SK-N-SH (cell line): ENCODE results near the gene BCAR3. TPM values are rescaled to one million over a fixed set of nuclear protein-coding genes. Genes with fewer than 3 reads are reported as not detected.

ENCODE experiments used
- CTCF ChIA-PET: fragments of 300-600, 350-600 bp; formaldehyde crosslinking; extraction: SDS; loops from one replicate; lab custom pipeline; 2021; lab: Yijun Ruan, JAX
- POLR2A ChIA-PET: fragments of 350-600 bp; sonication (Branson Sonifier 250); formaldehyde crosslinking; extraction: SDS; loops from one replicate; lab custom pipeline; 2020; ENCODE audit warnings: antibody characterized with exemption, inconsistent platforms; lab: Yijun Ruan, JAX
- DNase-seq: peaks from one replicate; pipeline ENCODE4 v3.0.0; 2012
- H2AFZ ChIP-seq: fragments of 200-600 bp; sonication (generic); 2 replicates; pipeline ENCODE4 v1.8.1; 2016; ENCODE audit warnings: antibody characterized with exemption, mild to moderate bottlenecking, low read depth
- H3F3A ChIP-seq: fragments of 200-600 bp; sonication (generic); replicated peaks from 2 replicates; pipeline ENCODE3; 2016; ENCODE audit warnings: antibody characterized with exemption, mild to moderate bottlenecking; ENCODE audit not compliant: insufficient read depth
- H3K27ac ChIP-seq, 2 experiments: fragments of 200-500 bp in 1 of 2; fragments of 200-600 bp in 1 of 2; sonication (Bioruptor generic) in 1 of 2; sonication (generic), shearing (Covaris generic) in 1 of 2; 2 replicates each; pipeline versions ENCODE4 v1.5.1 to v1.6.1; 2014 to 2016; ENCODE audit warnings: low read depth in 2 of 2, inconsistent platforms in 1 of 2, low read length in 1 of 2, mild to moderate bottlenecking in 1 of 2, mixed read lengths in 1 of 2
- H3K27me3 ChIP-seq: fragments of 200-600 bp; sonication (generic), shearing (Covaris generic); 2 replicates; pipeline ENCODE4 v1.6.1; 2016; ENCODE audit warnings: mixed run types; ENCODE audit not compliant: insufficient read depth
- H3K36me3 ChIP-seq, 2 experiments: fragments of 200-500 bp in 1 of 2; fragments of 200-600 bp in 1 of 2; sonication (Bioruptor generic) in 1 of 2; sonication (generic) in 1 of 2; replicated peaks in 1 of 2; 2 replicates each; pipeline versions ENCODE3 to v1.5.1; 2014 to 2016; ENCODE audit warnings: low read length in 1 of 2, mild to moderate bottlenecking in 1 of 2; ENCODE audit not compliant: insufficient read depth in 2 of 2, control insufficient read depth in 1 of 2
- H3K4me1 ChIP-seq, 2 experiments: fragments of 200-500 bp in 1 of 2; fragments of 200-600 bp in 1 of 2; sonication (Bioruptor generic) in 1 of 2; sonication (generic), shearing (Covaris generic) in 1 of 2; 2 replicates each; pipeline versions ENCODE4 v1.5.1 to v1.6.1; 2014 to 2016; ENCODE audit warnings: low read depth in 1 of 2, low read length in 1 of 2, mixed run types in 1 of 2; ENCODE audit not compliant: insufficient read depth in 2 of 2, control insufficient read depth in 1 of 2
- H3K4me2 ChIP-seq: fragments of 200-600 bp; sonication (generic), shearing (Covaris generic); 2 replicates; pipeline ENCODE4 v1.6.1; 2017; ENCODE audit warnings: mixed run types
- H3K4me3 ChIP-seq, 2 experiments: fragments of 200-500 bp in 1 of 2; fragments of 200-600 bp in 1 of 2; sonication (Bioruptor generic) in 1 of 2; sonication (generic), shearing (Covaris generic) in 1 of 2; 2 replicates each; pipeline versions ENCODE4 v1.5.1 to v1.8.1; 2014 to 2016; ENCODE audit warnings: low read depth in 2 of 2, inconsistent platforms in 1 of 2, low read length in 1 of 2, mild to moderate bottlenecking in 1 of 2, mixed read lengths in 1 of 2, moderate library complexity in 1 of 2
- H3K79me2 ChIP-seq: fragments of 200-600 bp; sonication (generic); 2 replicates; pipeline ENCODE4 v1.8.1; 2017; ENCODE audit warnings: mild to moderate bottlenecking; ENCODE audit not compliant: insufficient read depth
- H3K9ac ChIP-seq: fragments of 200-600 bp; sonication (generic); 2 replicates; pipeline ENCODE4 v1.6.1; 2017; ENCODE audit warnings: mixed run types
- H3K9me2 ChIP-seq: fragments of 200-600 bp; sonication (generic); 2 replicates; pipeline ENCODE4 v1.6.1; 2017; ENCODE audit warnings: mixed run types
- H3K9me3 ChIP-seq: fragments of 200-600 bp; sonication (generic); 2 replicates; pipeline ENCODE4 v1.6.1; 2017; ENCODE audit warnings: mixed run types, mild to moderate bottlenecking, moderate library complexity
- H4K20me1 ChIP-seq: fragments of 200-600 bp; sonication (generic); 2 replicates; pipeline ENCODE4 v1.6.1; 2017; ENCODE audit warnings: mild to moderate bottlenecking, mixed run types; ENCODE audit not compliant: insufficient read depth
- CHD2 ChIP-seq: fragments of 150-350 bp; IDR thresholded peaks from 2 replicates; pipeline ENCODE4 v1.6.1; 2018; ENCODE audit warnings: low read length; ENCODE audit not compliant: partially characterized antibody
- ELF1 ChIP-seq: IDR thresholded peaks from 2 replicates; pipeline ENCODE4 v1.4.0; 2012
- EP300 ChIP-seq, 2 experiments: IDR thresholded peaks; 2 replicates each; pipeline versions ENCODE4 v1.4.0 to v1.6.1; 2012; ENCODE audit warnings: borderline replicate concordance in 1 of 2, low read depth in 1 of 2, low read length in 1 of 2
- EZH2phosphoT487 ChIP-seq: fragments of 200-600 bp; sonication (generic); IDR thresholded peaks from 2 replicates; pipeline ENCODE4 v1.6.1; 2017; ENCODE audit warnings: low read depth, mixed run types, mild to moderate bottlenecking, antibody characterized with exemption, moderate library complexity, borderline replicate concordance
- FOSL2 ChIP-seq: IDR thresholded peaks from 2 replicates; pipeline ENCODE4 v1.4.0; 2012; ENCODE audit warnings: low read depth, mild to moderate bottlenecking, moderate library complexity, borderline replicate concordance
- FOXM1 ChIP-seq: IDR thresholded peaks from 2 replicates; pipeline ENCODE4 v1.4.0; 2012; ENCODE audit warnings: low read depth, mild to moderate bottlenecking
- GABPA ChIP-seq: IDR thresholded peaks from 2 replicates; pipeline ENCODE4 v1.4.0; 2012; ENCODE audit warnings: low read depth, mild to moderate bottlenecking
- GATA2 ChIP-seq: sonication (generic); formaldehyde crosslinking; IDR thresholded peaks from 2 replicates; pipeline ENCODE4 v1.5.0; 2020; ENCODE audit warnings: mild to moderate bottlenecking, missing genetic modification reagents
- IRF3 ChIP-seq: fragments of 150-350 bp; IDR thresholded peaks from 2 replicates; pipeline ENCODE4 v1.6.1; 2016; ENCODE audit warnings: mild to moderate bottlenecking, low read depth, low read length
- MXI1 ChIP-seq: IDR thresholded peaks from 2 replicates; pipeline ENCODE4 v1.6.1; 2012; ENCODE audit warnings: mild to moderate bottlenecking, low read depth, low read length, improper control_type of control experiment
- NFIC ChIP-seq: IDR thresholded peaks from 2 replicates; pipeline ENCODE4 v1.4.0; 2012; ENCODE audit warnings: borderline replicate concordance
- NRF1 ChIP-seq: IDR thresholded peaks from 2 replicates; pipeline ENCODE4 v1.6.1; 2012; ENCODE audit warnings: low read depth, mild to moderate bottlenecking, low read length
- PBX3 ChIP-seq: IDR thresholded peaks from 2 replicates; pipeline ENCODE4; 2012
- RAD21 ChIP-seq: IDR thresholded peaks from 2 replicates; pipeline ENCODE4 v1.6.1; 2012; ENCODE audit warnings: mild to moderate bottlenecking, low read length
- RCOR1 ChIP-seq: fragments of 150-350 bp; IDR thresholded peaks from 2 replicates; pipeline ENCODE4 v1.6.1; 2017; ENCODE audit warnings: antibody characterized with exemption, low read length
- SMC3 ChIP-seq: IDR thresholded peaks from 2 replicates; pipeline ENCODE4 v1.6.1; 2012; ENCODE audit warnings: low read depth, low read length, improper control_type of control experiment
- TEAD4 ChIP-seq: IDR thresholded peaks from 2 replicates; pipeline ENCODE4 v1.4.0; 2012; ENCODE audit warnings: mild to moderate bottlenecking, borderline replicate concordance; ENCODE audit not compliant: insufficient read depth
- USF1 ChIP-seq: IDR thresholded peaks from 2 replicates; pipeline ENCODE4 v1.4.0; 2012; ENCODE audit warnings: low read depth, borderline replicate concordance
- YY1 ChIP-seq: IDR thresholded peaks from 2 replicates; pipeline ENCODE4 v1.4.0; 2012; ENCODE audit warnings: low read depth, mild to moderate bottlenecking
- ZBTB33 ChIP-seq: IDR thresholded peaks from 2 replicates; pipeline ENCODE4 v1.4.0; 2012; ENCODE audit warnings: low read depth, borderline replicate concordance
- WGBS: methylation state at CpG from one replicate; pipeline ENCODE4 v1.1.6; 2017; ENCODE audit warnings: low lambda C conversion rate; 5-methylcytosine and 5-hydroxymethylcytosine counted together
- polyA plus RNA-seq, 3 experiments: library from polyadenylated mRNA; depleted of rRNA; stranded (reverse); fragments of >200 nt; gene quantifications; 2 replicates each; pipeline ENCODE4 v1.2.3, GENCODE V29; 2012

Gene BCAR3
- polyA plus RNA-seq, 1 of the 3 experiments (the other 2 are of a cell fraction), result 58.4 TPM

- POLR2A ChIA-PET, result no interaction called here
- H3K9me3 ChIP-seq, result no peaks in the 10 kb centered on the region
- peaks cover 57 to 61% of the 10 kb centered on the region in 2 experiments for H3K4me1 ChIP-seq
- H2AFZ ChIP-seq, result no peak overlapping the region
- TF ChIP-seq SMC3 (no peak), CHD2 (no peak), EZH2phosphoT487 (no peak), USF1 (no peak), ELF1 (no peak), RAD21 (no peak), NFIC (no peak), RCOR1 (no peak), PBX3 (no peak), FOSL2 (no peak)
- TF ChIP-seq, all 33 proteins: peak for 0
- Histone ChIP-seq H3K4me3 (no peak overlapping the region), H3K79me2 (peaks cover 91% of the 10 kb centered on the region), H3K9ac (peak overlapping the region; percentile 38; the same call in 1 of the 2 replicates), H3K4me2 (peak overlapping the region; percentile 57), H3K36me3 (peaks cover 11 to 58% of the 10 kb centered on the region in 2 experiments), H4K20me1 (peaks cover 46% of the 10 kb centered on the region), H3F3A (peaks cover 78% of the 10 kb centered on the region), H3K27me3 (no peaks in the 10 kb centered on the region), H3K27ac (peak overlapping the region; percentile 94 to 99), H3K9me2 (no peaks in the 10 kb centered on the region)
- DNase-seq, result no peak
- WGBS, result 82% methylated on average over 2 of the region's 2 CpGs
- CTCF ChIA-PET, result interaction anchor here (1.3 to 4.9 kb wide), 5 partner anchors 17 to 181 kb away, joined by 4 to 18 read pairs (median 7); no protein-coding TSS in a partner anchor
Measured at GRCh38 chr1:93663208-93663614, 18.4 kb downstream of the BCAR3 start.

- Histone ChIP-seq H3K27me3 (no peaks in the 10 kb centered on the region), H3K79me2 (peaks cover 91% of the 10 kb centered on the region), H3K4me1 (peaks cover 51 to 55% of the 10 kb centered on the region in 2 experiments), H3K36me3 (peaks cover 9 to 58% of the 10 kb centered on the region in 2 experiments), H2AFZ (no peak overlapping the region), H3K9ac (peak overlapping the region; percentile 38; the same call in 1 of the 2 replicates), H3K4me3 (peak overlapping the region in 1 of 2 experiments; percentile 2; a peak in 1 of 4 replicates), H3F3A (peaks cover 74% of the 10 kb centered on the region), H3K4me2 (peak overlapping the region; percentile 57), H4K20me1 (peaks cover 40% of the 10 kb centered on the region), H3K9me2 (no peaks in the 10 kb centered on the region), H3K9me3 (no peaks in the 10 kb centered on the region), H3K27ac (peak overlapping the region; percentile 94 to 99)
- DNase-seq, result no peak
- CTCF ChIA-PET, result interaction anchor here (1.3 to 4.9 kb wide), 6 partner anchors 18 to 181 kb away, joined by 4 to 18 read pairs (median 6); no protein-coding TSS in a partner anchor
- POLR2A ChIA-PET, result no interaction called here
- WGBS, result 57% methylated on average over 7 of the region's 7 CpGs
- no peak for TF ChIP-seq GATA2
- TF ChIP-seq IRF3, result no peak
- TF ChIP-seq FOXM1, result no peak
- no peak for TF ChIP-seq NRF1
- TF ChIP-seq NFIC, result no peak
- no peak for TF ChIP-seq TEAD4
- TF ChIP-seq MXI1, result no peak
- no peak for TF ChIP-seq ZBTB33
- TF ChIP-seq CHD2, result no peak
- no peak for TF ChIP-seq YY1
- no peak for TF ChIP-seq EP300 (IDR thresholded peaks at IDR 0.05; ENCODE audit: borderline replicate concordance in 1 of 2, low read depth in 1 of 2, low read length in 1 of 2)
- no peak for TF ChIP-seq GABPA
- no peak for TF ChIP-seq RAD21
Measured at GRCh38 chr1:93662481-93663207, 19.0 kb downstream of the BCAR3 start.
